NOMO-1 (cell line): ENCODE results near the gene KMT2C.
"Not testable (repeated sequence)": the region's sequence is repeated elsewhere in the genome, so short reads cannot be mapped to it uniquely, and the experiment has no call there.

Source experiments
- DNase-seq, 2 experiments: peaks; one replicate each; lab custom pipeline; 2025; ENCODE audit not compliant: unreplicated experiment in 2 of 2; lab: John Stamatoyannopoulos, UW

Gene KMT2C

GRCh38 chr7:152234421-152234820 is 201.4 kb downstream of the KMT2C start:
- not testable (repeated sequence) for DNase-seq

- DNase-seq, result no peak
These were observed 204.7 kb downstream of the KMT2C start for GRCh38 chr7:152231089-152231488.

DNA sequence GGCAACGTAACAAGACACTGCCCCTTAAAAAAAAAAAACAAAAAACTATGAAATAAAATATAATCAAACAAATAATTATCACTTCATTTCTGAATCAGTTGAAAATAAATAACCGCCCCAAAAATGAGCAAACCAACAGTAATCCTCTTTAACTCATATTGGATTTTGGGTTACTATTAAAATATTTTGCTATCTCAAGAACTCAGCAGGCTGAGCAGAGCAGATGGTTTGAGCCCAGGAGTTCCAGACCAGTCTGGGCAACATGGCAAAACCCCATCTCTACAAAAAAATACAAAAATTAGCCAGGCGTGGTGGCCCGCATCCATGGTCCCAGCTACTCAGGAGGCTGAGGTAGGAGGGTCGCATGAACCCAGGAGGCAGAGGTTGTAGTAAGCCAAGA is 216.2 kb downstream of the KMT2C start:
- DNase-seq, result not testable (repeated sequence)

- not testable (repeated sequence) for DNase-seq
These were observed 227.0 kb downstream of the KMT2C start for GRCh38 chr7:152208766-152209165.

DNA sequence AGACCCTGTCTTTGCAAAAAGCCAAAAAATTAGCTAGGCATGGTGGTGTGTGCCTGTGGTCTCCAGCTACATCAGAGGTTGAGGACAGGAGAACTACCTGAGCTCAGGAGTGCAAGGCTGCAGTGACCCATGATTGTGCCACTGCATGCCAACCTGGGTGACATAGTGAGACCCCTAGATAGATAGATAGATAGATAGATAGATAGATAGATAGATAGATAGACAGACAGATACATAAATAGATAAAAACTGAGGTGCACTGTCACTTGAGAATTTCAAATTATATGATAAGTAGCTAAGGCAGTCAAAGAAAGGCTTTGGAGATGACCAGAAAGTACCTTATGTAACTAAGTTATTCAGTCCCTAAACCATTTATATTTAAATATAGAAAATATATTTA is 231.4 kb downstream of the KMT2C start:
- DNase-seq, result not testable (repeated sequence)

DNA sequence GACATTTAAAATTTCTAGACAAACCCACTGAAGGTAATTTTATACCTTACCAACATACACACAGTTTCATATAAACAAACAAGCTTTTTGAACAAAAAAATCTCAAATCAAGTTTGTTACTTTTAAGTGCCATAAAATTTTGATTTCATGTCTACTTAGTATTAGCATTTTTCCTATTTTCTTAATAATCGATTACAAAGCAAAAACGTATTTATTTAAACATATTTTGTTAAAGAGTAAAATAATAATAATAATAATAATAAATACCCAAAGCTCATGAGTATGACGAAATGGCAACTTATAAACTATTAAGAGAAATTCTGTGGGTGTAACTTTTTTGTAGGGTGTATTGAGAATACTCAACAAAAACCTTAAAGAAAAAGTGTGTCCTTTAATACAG is 232.7 kb downstream of the KMT2C start:
- no peak for DNase-seq

- DNase-seq, result no peak
These were observed 233.7 kb downstream of the KMT2C start for GRCh38 chr7:152202056-152202455.

GRCh38 chr7:152200395-152200794 is 235.4 kb downstream of the KMT2C start:
- no peak for DNase-seq

DNA sequence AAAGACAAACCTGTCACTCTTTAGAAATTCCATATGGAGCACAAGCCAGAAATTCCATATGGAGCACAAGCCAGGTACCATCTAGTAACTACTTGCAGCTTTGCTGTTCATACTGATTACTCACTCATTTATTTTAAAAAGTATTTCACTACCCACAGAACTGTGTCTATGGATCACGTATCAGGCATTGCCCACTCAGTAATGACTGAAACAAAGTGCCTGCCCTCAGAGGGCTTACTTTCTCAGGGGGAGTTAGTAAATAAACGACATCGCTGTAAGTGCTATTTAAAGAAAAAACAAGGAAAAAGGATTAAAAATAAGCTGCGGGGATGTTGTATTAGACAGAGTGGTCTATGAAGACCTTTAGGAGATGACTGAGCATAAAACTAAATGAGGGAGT is 239.4 kb downstream of the KMT2C start:
- no peak for DNase-seq

DNA sequence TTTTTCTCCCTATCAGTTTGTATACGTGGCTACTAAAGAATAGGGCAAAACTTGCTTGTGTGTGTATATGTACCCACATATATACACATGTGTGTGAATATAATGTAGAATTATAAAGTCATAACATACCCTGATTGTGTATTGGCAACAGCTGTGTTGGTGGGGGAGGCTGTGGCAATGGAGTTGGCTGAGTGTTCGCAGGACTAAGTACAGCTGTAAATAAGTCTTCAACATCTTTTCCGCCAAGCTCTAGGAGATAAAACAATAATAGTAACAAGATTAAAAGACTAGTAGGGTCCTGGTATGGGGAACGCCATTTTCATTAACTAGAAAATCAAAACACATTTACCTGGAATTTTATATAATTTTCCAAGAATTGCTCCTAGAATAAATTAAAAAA is 241.9 kb downstream of the KMT2C start:
- no peak for DNase-seq

- DNase-seq, result no peak
These were observed 246.7 kb downstream of the KMT2C start for GRCh38 chr7:152189061-152189460.

- no peak for DNase-seq
These were observed 250.2 kb downstream of the KMT2C start for GRCh38 chr7:152185558-152185957.

DNA sequence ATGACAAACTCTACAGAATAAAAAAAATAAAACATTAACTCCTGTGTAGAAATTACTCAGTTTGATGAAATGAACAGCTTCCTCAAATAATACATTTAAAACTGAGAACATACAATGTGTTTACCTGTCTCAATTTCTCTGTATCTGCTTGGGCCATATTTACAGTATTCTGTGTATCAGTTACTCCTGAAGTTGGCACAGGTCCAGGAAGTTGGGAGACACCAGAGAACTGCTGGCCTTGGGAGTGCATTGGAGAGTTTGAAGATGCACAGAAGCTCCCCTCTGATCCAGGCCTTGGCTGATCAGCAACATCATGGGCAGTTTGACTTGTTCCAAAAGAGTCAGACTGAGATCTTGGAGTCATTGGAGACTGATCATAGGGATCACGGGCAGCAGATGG is 255.2 kb downstream of the KMT2C start:
- DNase-seq, result no peak

GRCh38 chr7:152180048-152180447 is 255.8 kb downstream of the KMT2C start:
- DNase-seq, result no peak

- no peak for DNase-seq
These were observed 257.3 kb downstream of the KMT2C start for GRCh38 chr7:152178405-152179058.

GRCh38 chr7:152177681-152178404 is 258.0 kb downstream of the KMT2C start:
- DNase-seq, result no peak

GRCh38 chr7:152176797-152177196 is 259.0 kb downstream of the KMT2C start:
- DNase-seq, result no peak

GRCh38 chr7:152173372-152174070 is 262.3 kb downstream of the KMT2C start:
- no peak for DNase-seq

- no peak for DNase-seq
These were observed 273.5 kb downstream of the KMT2C start for GRCh38 chr7:152162287-152162686.

DNA sequence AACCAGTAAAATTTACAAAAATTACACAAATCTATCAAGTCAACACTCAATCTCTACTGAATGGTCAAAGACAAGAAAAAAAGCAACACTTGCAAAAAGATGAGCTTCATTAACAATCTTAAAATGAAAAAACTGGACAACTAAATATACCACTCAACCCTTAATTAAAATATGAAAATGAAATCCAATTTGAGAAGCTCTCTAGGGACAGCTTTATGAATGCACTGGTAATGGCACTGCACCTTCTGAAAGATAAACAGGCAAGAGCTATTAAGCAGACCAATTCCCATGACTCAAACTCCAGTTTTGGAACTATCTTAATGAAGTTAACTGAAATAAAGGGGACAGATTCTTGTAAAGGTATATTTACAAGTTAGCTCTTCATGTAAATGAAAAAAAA is 274.6 kb downstream of the KMT2C start:
- no peak for DNase-seq

DNA sequence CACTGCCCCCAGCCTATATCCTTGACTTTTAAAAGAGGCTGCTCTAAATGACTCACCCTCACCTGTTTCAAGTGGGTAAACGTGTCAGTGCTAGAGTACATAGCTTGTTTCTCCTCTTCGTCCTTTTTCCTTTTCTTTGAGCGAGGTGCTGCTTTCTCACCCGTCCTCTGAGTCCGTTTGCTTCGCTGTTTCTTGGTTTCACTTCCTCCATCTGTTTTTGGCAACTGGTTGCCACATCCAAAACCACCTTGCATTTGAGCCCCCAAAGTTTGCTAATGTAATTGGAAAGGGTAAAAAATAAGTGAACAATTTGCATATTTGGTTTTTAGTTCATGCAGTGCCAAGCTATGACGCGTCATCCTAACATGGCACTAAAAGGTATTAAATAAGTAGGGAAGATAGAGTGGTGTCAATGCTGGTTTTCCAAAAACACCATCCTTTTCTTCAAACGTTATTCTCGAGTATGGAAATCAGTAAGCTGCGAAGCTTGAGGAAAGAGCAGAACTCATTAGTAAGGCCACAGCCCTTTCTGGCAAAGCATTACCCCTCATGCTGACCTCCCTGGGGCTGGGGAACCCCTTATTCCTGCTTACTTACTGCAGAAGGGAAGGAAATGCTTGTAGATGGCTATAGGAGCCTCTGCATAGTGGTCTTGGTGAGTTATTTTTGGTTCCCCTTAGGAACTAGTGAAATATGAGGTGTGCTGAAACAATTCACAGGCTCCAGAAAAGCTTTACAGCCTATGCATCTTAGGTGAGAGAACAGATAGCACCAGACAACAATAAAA is 276.8 kb downstream of the KMT2C start:
- DNase-seq, result peak; percentile 52 to 68
